MM.1S (cell line): ENCODE data around the gene PGA5.
"Not testable (repeated sequence)": the region's sequence is repeated elsewhere in the genome, so short reads cannot be mapped to it uniquely, and the experiment has no call there.

Experiments used
- CTCF ChIP-seq: fragments of 300-600 bp; sonication (generic); IDR thresholded peaks from 2 replicates; pipeline ENCODE4 v1.5.1; 2016; ENCODE audit warnings: antibody characterized with exemption, low read length, mixed read lengths
- EZH2 ChIP-seq: fragments of 300-600 bp; sonication (generic); optimal IDR thresholded peaks from 2 replicates; pipeline ENCODE3; 2017; ENCODE audit warnings: low read depth, mild to moderate bottlenecking, antibody characterized with exemption, low read length, mixed read lengths
- EZH2phosphoT487 ChIP-seq: fragments of 300-600 bp; sonication (generic); IDR thresholded peaks from 2 replicates; pipeline ENCODE4 v1.6.1; 2018; ENCODE audit warnings: antibody characterized with exemption, low read length

- TF ChIP-seq CTCF, EZH2, EZH2phosphoT487: not testable (repeated sequence)
Observed at GRCh38 chr11:61218306-61218705, 22.7 kb upstream of the PGA5 start.
